Suprapubic skin (tissue), 4 donors: ENCODE results near the gene ERMAP. TPM values are rescaled to one million over a fixed set of nuclear protein-coding genes. Genes with fewer than 3 reads are reported as not detected.

Experiments
- DNase-seq, 2 donors: peaks; one replicate each; pipeline ENCODE4 v3.0.0-alpha.2; 2019; ENCODE audit warnings: low spot score in 2 of 2
- H3K27ac ChIP-seq: fragments of 200-600 bp; sonication (generic); one replicate; pipeline ENCODE4 v1.5.1; 2019
- H3K27me3 ChIP-seq: fragments of 200-600 bp; sonication (generic); one replicate; pipeline ENCODE4 v1.5.1; 2019
- H3K36me3 ChIP-seq: fragments of 200-600 bp; sonication (generic); one replicate; pipeline ENCODE4 v1.5.1; 2019
- H3K4me1 ChIP-seq: fragments of 200-600 bp; sonication (generic); one replicate; pipeline ENCODE4 v1.5.1; 2019
- H3K4me3 ChIP-seq: fragments of 200-600 bp; sonication (generic); one replicate; pipeline ENCODE4 v1.5.1; 2019; ENCODE audit warnings: mild to moderate bottlenecking
- H3K9me3 ChIP-seq: fragments of 200-600 bp; sonication (generic); one replicate; pipeline ENCODE4 v1.5.1; 2019
- CTCF ChIP-seq, 2 donors: fragments of 200-600 bp in 1 of 2; fragments of 450-650 bp in 1 of 2; sonication (generic) in 1 of 2; IDR thresholded peaks; one replicate each; pipeline ENCODE4 v1.5.1; 2016 to 2019; ENCODE audit warnings: antibody characterized with exemption in 2 of 2, mild to moderate bottlenecking in 1 of 2, moderate library complexity in 1 of 2
- EP300 ChIP-seq: sonication (generic); formaldehyde crosslinking; IDR thresholded peaks from one replicate; pipeline ENCODE4 v1.6.1; 2017; ENCODE audit warnings: antibody characterized with exemption
- POLR2A ChIP-seq, 2 donors: fragments of 450-650 bp; IDR thresholded peaks; one replicate each; pipeline ENCODE4 v1.6.1; 2017; ENCODE audit warnings: antibody characterized with exemption in 2 of 2, mild to moderate bottlenecking in 2 of 2, moderate library complexity in 2 of 2
- POLR2AphosphoS5 ChIP-seq, 3 donors: sonication (generic); formaldehyde crosslinking; IDR thresholded peaks; one replicate each; pipeline ENCODE4 v1.6.1; 2017; ENCODE audit warnings: antibody characterized with exemption in 3 of 3
- WGBS: methylation state at CpG from one replicate; pipeline ENCODE4 v1.1.5; 2018; 5-methylcytosine and 5-hydroxymethylcytosine counted together
- total RNA-seq, 4 donors: library from RNA; depleted of rRNA; stranded (reverse); fragments of >200 nt; gene quantifications; one replicate each; pipeline ENCODE4 v1.1.0, GENCODE V29; 2016

Gene ERMAP
- total RNA-seq, 4 donors from 2014 or later = 8.9 to 26.2 (median 14.1) TPM

GRCh38 chr1:42846257-42847110 lies 29.6 kb downstream of the ERMAP start, which contains the start of gene ZNF691:
ZNF691 (plus strand) TSS chr1:42846613; CDS start chr1:42849659, 3,046 bp downstream.
- H3K4me1 ChIP-seq = peaks cover 15% of the 10 kb centered on the region
- peak within 1 kb of the TSS; percentile 92 for H3K4me3 ChIP-seq
- WGBS = 1% methylated on average over 25 of the region's 50 CpGs
- DNase-seq = peak; percentile 95 to 96
- H3K36me3 ChIP-seq = peaks cover 24% of the 10 kb centered on the region
- no peaks in the 10 kb centered on the region for H3K9me3 ChIP-seq
- peak in 1 of 2 donors; percentile 48 for TF ChIP-seq CTCF (IDR thresholded peaks at IDR 0.05)
- no peak for TF ChIP-seq POLR2A (IDR thresholded peaks at IDR 0.05)
- peak in 1 of 3 donors; percentile 38 for TF ChIP-seq POLR2AphosphoS5 (IDR thresholded peaks at IDR 0.05)
- no peaks in the 10 kb centered on the region for H3K27me3 ChIP-seq
- peak within 1 kb of the TSS; percentile 67 for H3K27ac ChIP-seq

GRCh38 chr1:42847111-42847595 lies 30.2 kb downstream of the ERMAP start:
- peaks cover 15% of the 10 kb centered on the region for H3K4me1 ChIP-seq
- H3K4me3 ChIP-seq = peak overlapping the region; percentile 92
- no peak for DNase-seq
- no peaks in the 10 kb centered on the region for H3K27me3 ChIP-seq
- no peaks in the 10 kb centered on the region for H3K9me3 ChIP-seq
- peaks cover 27% of the 10 kb centered on the region for H3K36me3 ChIP-seq
- peak overlapping the region; percentile 67 for H3K27ac ChIP-seq
- 7% methylated on average over 6 of the region's 6 CpGs for WGBS
- no peak for TF ChIP-seq POLR2AphosphoS5 (IDR thresholded peaks at IDR 0.05)
- no peak for TF ChIP-seq POLR2A (IDR thresholded peaks at IDR 0.05)
- TF ChIP-seq EP300 = no peak
- TF ChIP-seq CTCF (IDR thresholded peaks at IDR 0.05) = no peak

- H3K9me3 ChIP-seq = no peaks in the 10 kb centered on the region
- H3K27me3 ChIP-seq = no peaks in the 10 kb centered on the region
- TF ChIP-seq POLR2A (IDR thresholded peaks at IDR 0.05) = no peak
- no peak for TF ChIP-seq EP300
- TF ChIP-seq POLR2AphosphoS5 (IDR thresholded peaks at IDR 0.05) = no peak
- TF ChIP-seq CTCF (IDR thresholded peaks at IDR 0.05) = no peak
- no peak overlapping the region for H3K4me3 ChIP-seq
- WGBS = 84% methylated on average over 6 of the region's 6 CpGs
- H3K36me3 ChIP-seq = peaks cover 22% of the 10 kb centered on the region
- DNase-seq = no peak
- H3K27ac ChIP-seq = no peak overlapping the region
- H3K4me1 ChIP-seq = peaks cover 15% of the 10 kb centered on the region
Measured at GRCh38 chr1:42847721-42848460, 31.0 kb downstream of the ERMAP start.

GRCh38 chr1:42848823-42849537 lies 32.1 kb downstream of the ERMAP start:
- Histone ChIP-seq H3K4me1 (peaks cover 15% of the 10 kb centered on the region), H3K27me3 (no peaks in the 10 kb centered on the region), H3K4me3 (no peak overlapping the region), H3K36me3 (peaks cover 15% of the 10 kb centered on the region), H3K27ac (no peak overlapping the region), H3K9me3 (no peaks in the 10 kb centered on the region)
- no peak for DNase-seq
- 92% methylated on average over 2 of the region's 2 CpGs for WGBS
- TF ChIP-seq POLR2AphosphoS5 (IDR thresholded peaks at IDR 0.05) = no peak
- TF ChIP-seq POLR2A (IDR thresholded peaks at IDR 0.05) = no peak
- TF ChIP-seq EP300 = no peak
- TF ChIP-seq CTCF (IDR thresholded peaks at IDR 0.05) = no peak
